Fibroblast of lung (primary cell): ENCODE measurements around the gene PNMA1.

ENCODE experiments used
- CTCF ChIP-seq, 2 donors: IDR thresholded peaks in 1 of 2; conservative IDR thresholded peaks in 1 of 2; 1 replicate in 1 of 2; 2 replicates in 1 of 2; pipeline ENCODE4 v1.5.1; 2011 to 2012; ENCODE audit warnings: low read length in 2 of 2, control low read depth in 1 of 2, inconsistent platforms in 1 of 2, low read depth in 1 of 2, mild to moderate bottlenecking in 1 of 2
- EZH2 ChIP-seq: IDR thresholded peaks from 2 replicates; pipeline ENCODE4 v1.5.1; 2012; ENCODE audit warnings: low read length, control low read depth, mild to moderate bottlenecking; ENCODE audit errors: missing control alignments

GRCh38 chr14:73757381-73757780 is 43.2 kb upstream of the PNMA1 start:
- TF ChIP-seq CTCF (conservative IDR thresholded peaks at IDR 0.05 in 1 of 2, IDR thresholded peaks at IDR 0.05 in 1 of 2; ENCODE audit: low read depth in 1 of 2, low read length in 2 of 2) = no peak
- no peak for TF ChIP-seq EZH2
